OCI-LY1 (cell line): ENCODE measurements around the gene DMGDH.

ENCODE experiments used
- H2AFZ ChIP-seq: fragments of 200-600 bp; sonication (generic), shearing (Covaris generic); 2 replicates; pipeline ENCODE4 v1.6.0; 2014; ENCODE audit warnings: antibody characterized with exemption, mild to moderate bottlenecking, low read length
- H3F3A ChIP-seq: fragments of 200-600 bp; sonication (generic), shearing (Covaris generic); 2 replicates; pipeline ENCODE4 v1.6.0; 2014; ENCODE audit warnings: mild to moderate bottlenecking, antibody characterized with exemption, low read length, moderate library complexity; ENCODE audit not compliant: insufficient read depth
- H3K27ac ChIP-seq: fragments of 200-600 bp; sonication (generic); 2 replicates; pipeline ENCODE4 v1.5.1; 2014; ENCODE audit warnings: low read length, mixed run types, mild to moderate bottlenecking, low read depth; ENCODE audit not compliant: poor library complexity, severe bottlenecking
- H3K27me3 ChIP-seq: fragments of 200-600 bp; sonication (generic); 2 replicates; pipeline ENCODE4 v1.6.0; 2014; ENCODE audit warnings: antibody characterized with exemption, mild to moderate bottlenecking, low read length, moderate library complexity; ENCODE audit not compliant: insufficient read depth
- H3K36me3 ChIP-seq: fragments of 200-600 bp; sonication (generic); 2 replicates; pipeline ENCODE4 v1.6.1; 2014; ENCODE audit warnings: mild to moderate bottlenecking, antibody characterized with exemption, low read length, moderate library complexity, mixed read lengths; ENCODE audit not compliant: insufficient read depth
- H3K4me1 ChIP-seq: fragments of 200-600 bp; sonication (generic); 2 replicates; pipeline ENCODE4 v1.5.1; 2014; ENCODE audit warnings: mild to moderate bottlenecking, low read length, moderate library complexity; ENCODE audit not compliant: insufficient read depth, severe bottlenecking
- H3K4me2 ChIP-seq: fragments of 200-600 bp; sonication (generic), shearing (Covaris generic); 2 replicates; pipeline ENCODE4 v1.6.1; 2014; ENCODE audit warnings: low read length
- H3K4me3 ChIP-seq: fragments of 200-600 bp; sonication (generic); 2 replicates; pipeline ENCODE4 v1.5.1; 2014; ENCODE audit warnings: low read length, low read depth, mild to moderate bottlenecking, mixed read lengths; ENCODE audit not compliant: poor library complexity, severe bottlenecking
- H3K79me2 ChIP-seq: fragments of 200-600 bp; shearing (Covaris generic); 2 replicates; pipeline ENCODE4 v1.6.1; 2016; ENCODE audit warnings: mixed run types, low read length, mixed read lengths; ENCODE audit not compliant: insufficient read depth
- H3K9ac ChIP-seq: fragments of 200-600 bp; sonication (generic), shearing (Covaris generic); 2 replicates; pipeline ENCODE4 v1.6.1; 2014; ENCODE audit warnings: mild to moderate bottlenecking, low read length, mixed read lengths
- H3K9me2 ChIP-seq: fragments of 200-600 bp; sonication (generic), shearing (Covaris generic); 2 replicates; pipeline ENCODE4 v1.6.1; 2014; ENCODE audit warnings: low read depth, mild to moderate bottlenecking, low read length, mixed read lengths
- H3K9me3 ChIP-seq: fragments of 200-600 bp; shearing (Covaris generic); 2 replicates; pipeline ENCODE4 v1.6.1; 2014; ENCODE audit warnings: low read length, mixed read lengths
- H4K20me1 ChIP-seq: fragments of 200-600 bp; sonication (generic), shearing (Covaris generic); 2 replicates; pipeline ENCODE4 v1.6.0; 2016; ENCODE audit warnings: mild to moderate bottlenecking, low read length; ENCODE audit not compliant: insufficient read depth
- CTCF ChIP-seq: fragments of 200-600 bp; sonication (generic), shearing (Covaris generic); IDR thresholded peaks from 2 replicates; pipeline ENCODE4 v1.5.1; 2017; ENCODE audit warnings: mild to moderate bottlenecking, antibody characterized with exemption, low read length, moderate library complexity, mixed read lengths
- EZH2 ChIP-seq: fragments of 200-600 bp; sonication (generic), shearing (Covaris generic); IDR thresholded peaks from 2 replicates; pipeline ENCODE4 v1.8.0; 2017; ENCODE audit warnings: borderline replicate concordance, mixed run types, mild to moderate bottlenecking, antibody characterized with exemption, low read length, moderate library complexity, mixed read lengths

The DMGDH gene

GRCh38 chr5:79002374-79002773 lies 67.1 kb downstream of the DMGDH start:
- no peaks in the 10 kb centered on the region for H3K79me2 ChIP-seq
- H3K4me1 ChIP-seq = no peaks in the 10 kb centered on the region
- no peak overlapping the region for H2AFZ ChIP-seq
- TF ChIP-seq CTCF = no peak
- no peak for TF ChIP-seq EZH2
- no peak overlapping the region for H3K4me2 ChIP-seq
- no peaks in the 10 kb centered on the region for H3F3A ChIP-seq
- no peaks in the 10 kb centered on the region for H3K27me3 ChIP-seq
- no peaks in the 10 kb centered on the region for H3K9me3 ChIP-seq
- H3K4me3 ChIP-seq = no peak overlapping the region
- no peak overlapping the region for H3K27ac ChIP-seq
- H4K20me1 ChIP-seq = no peaks in the 10 kb centered on the region
- no peaks in the 10 kb centered on the region for H3K36me3 ChIP-seq
- H3K9ac ChIP-seq = no peak overlapping the region
- no peaks in the 10 kb centered on the region for H3K9me2 ChIP-seq

- H2AFZ ChIP-seq = no peak overlapping the region
- H3K9ac ChIP-seq = no peak overlapping the region
- H3K4me3 ChIP-seq = no peak overlapping the region
- H3F3A ChIP-seq = no peaks in the 10 kb centered on the region
- H3K9me2 ChIP-seq = no peaks in the 10 kb centered on the region
- H3K27me3 ChIP-seq = no peaks in the 10 kb centered on the region
- no peaks in the 10 kb centered on the region for H3K36me3 ChIP-seq
- H3K9me3 ChIP-seq = no peaks in the 10 kb centered on the region
- no peaks in the 10 kb centered on the region for H4K20me1 ChIP-seq
- no peaks in the 10 kb centered on the region for H3K4me1 ChIP-seq
- H3K79me2 ChIP-seq = no peaks in the 10 kb centered on the region
- TF ChIP-seq EZH2 (no peak), CTCF (no peak)
- no peak overlapping the region for H3K27ac ChIP-seq
- no peak overlapping the region for H3K4me2 ChIP-seq
Observed at GRCh38 chr5:79001471-79001870, 68.0 kb downstream of the DMGDH start.

GRCh38 chr5:78997090-78997489 lies 72.4 kb downstream of the DMGDH start:
- no peaks in the 10 kb centered on the region for H3K4me1 ChIP-seq
- no peaks in the 10 kb centered on the region for H4K20me1 ChIP-seq

More at GRCh38 chr5:78997090-78997489, 72.4 kb downstream of the DMGDH start:
- Histone ChIP-seq H3K9ac (no peak overlapping the region), H3K9me3 (no peaks in the 10 kb centered on the region), H2AFZ (no peak overlapping the region), H3K4me3 (no peak overlapping the region), H3K79me2 (no peaks in the 10 kb centered on the region), H3F3A (no peaks in the 10 kb centered on the region), H3K27me3 (no peaks in the 10 kb centered on the region), H3K4me2 (no peak overlapping the region), H3K36me3 (no peaks in the 10 kb centered on the region), H3K9me2 (no peaks in the 10 kb centered on the region), H3K27ac (no peak overlapping the region)
- TF ChIP-seq EZH2 (no peak), CTCF (no peak)
